ENCODE results near the gene ID1.
"Not testable (repeated sequence)": the region's sequence is repeated elsewhere in the genome, so short reads cannot be mapped to it uniquely, and the experiment has no call there.

Gene ID1

DNA sequence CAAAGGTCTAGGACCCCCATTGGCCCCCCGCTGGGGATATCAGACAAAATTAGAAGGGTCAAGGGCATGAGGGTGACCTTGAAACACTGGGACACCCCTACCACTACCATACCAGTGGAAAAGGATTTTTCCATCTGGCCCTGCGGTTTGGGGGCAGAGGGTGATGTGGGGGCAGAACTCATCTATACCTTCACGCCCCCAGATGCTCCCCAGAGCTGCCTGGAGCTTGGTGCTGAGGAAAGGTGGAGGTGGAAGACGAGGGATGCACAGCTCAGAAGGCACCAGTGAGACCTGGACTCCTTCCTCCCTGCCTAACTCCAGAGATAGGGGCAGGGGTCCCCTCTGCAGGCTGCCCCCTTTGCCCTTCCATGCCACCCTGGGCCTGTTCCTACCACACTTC is 33.7 kb downstream of the ID1 start:
- DNase-seq, result no peak

DNA sequence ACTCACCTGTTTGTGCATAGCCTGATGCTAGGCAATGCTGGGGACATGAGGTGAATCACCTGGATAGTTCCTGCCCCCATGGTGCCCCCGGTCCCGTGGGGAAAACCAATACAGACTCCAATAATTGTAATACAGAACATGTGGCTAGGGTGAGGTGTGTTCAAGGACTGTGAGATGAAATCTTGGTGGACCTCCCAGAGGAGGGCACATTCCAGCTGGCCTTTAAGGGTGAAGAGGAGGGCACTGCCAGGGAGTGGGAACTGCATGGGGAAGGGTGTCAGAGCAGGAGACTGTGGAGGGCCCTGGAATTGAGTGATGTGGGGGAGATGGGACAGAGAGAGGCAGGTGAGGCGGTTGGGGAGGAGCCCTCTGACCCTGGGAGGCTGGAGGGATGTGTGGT is 35.2 kb downstream of the ID1 start:
- no peak for DNase-seq

DNA sequence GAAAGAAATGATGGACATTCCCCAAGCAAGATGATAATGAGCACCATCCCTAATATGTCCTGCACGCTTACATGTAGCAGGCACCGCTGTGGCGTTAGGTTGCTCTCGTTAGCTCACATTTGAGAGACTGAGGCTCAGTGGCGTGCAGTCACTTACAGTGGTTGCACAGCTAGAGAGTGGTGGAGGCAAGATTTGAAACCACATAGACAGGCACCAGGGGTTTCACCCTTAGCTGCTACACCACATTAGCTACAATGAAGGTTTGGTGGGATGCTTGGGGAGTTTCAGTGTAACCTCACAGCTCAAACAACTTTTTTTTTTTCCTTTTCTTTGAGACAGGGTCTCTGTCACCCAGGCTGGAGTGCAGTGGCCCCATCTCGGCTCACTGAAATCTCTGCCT is 36.3 kb downstream of the ID1 start:
- DNase-seq, result no peak

DNA sequence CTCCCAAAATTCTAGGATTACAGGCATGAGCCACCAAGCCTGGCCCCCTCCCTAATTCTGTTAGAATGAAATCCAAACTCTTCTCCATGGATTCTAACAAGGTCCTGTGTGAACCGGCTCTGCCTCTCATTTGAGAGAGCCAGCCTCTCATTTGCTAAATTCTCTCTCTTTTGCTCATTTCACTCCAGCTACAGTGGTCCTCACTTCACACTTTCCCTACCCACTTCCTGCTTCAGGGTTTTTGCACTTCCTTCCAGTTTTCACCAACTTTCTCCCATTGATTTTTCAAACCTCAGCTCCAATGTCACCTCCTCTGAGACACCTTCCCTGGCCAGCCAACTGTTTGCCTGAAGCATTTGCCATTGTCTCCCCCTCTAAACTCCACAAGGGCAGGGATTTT is 37.7 kb downstream of the ID1 start:
- no peak for DNase-seq

DNA sequence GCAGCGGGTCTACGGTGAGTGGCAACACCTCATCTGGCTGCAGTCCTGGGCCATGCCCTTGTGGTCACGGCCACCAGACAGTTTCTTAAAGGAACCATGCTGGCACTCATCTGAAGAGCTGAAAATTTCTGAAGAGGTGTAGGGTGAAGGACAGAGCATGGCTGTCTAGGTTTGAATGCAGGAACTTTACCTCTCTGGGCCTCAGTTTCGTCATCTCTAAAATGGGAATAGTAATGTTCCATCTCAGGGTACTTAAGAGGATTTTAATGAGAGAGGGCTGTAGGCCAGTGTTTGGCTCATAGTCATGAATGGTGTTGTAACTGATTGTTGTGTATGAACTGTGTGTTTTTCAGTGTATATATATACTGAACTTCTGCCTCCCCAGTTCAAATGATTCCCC is 38.4 kb downstream of the ID1 start:
- no peak for DNase-seq

DNA sequence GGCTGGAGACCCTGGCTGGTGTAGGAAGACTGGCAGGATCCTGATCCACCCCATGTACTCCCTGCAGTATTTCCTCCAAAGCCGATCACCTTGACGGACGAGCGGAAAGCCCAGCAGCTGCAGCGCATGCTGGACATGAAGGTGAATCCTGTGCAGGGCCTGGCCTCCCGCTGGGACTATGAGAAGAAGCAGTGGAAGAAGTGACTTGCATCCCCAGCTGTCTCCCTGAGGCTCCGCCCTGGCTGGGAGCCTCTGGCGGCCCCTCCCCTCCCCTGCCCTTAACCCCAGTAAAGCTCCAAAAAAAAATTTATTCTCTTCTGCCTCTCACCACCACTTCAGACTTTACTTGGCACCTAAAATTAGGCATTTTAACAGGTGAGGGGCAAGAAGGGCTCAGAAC is 39.6 kb downstream of the ID1 start:
- DNase-seq, result no peak

DNA sequence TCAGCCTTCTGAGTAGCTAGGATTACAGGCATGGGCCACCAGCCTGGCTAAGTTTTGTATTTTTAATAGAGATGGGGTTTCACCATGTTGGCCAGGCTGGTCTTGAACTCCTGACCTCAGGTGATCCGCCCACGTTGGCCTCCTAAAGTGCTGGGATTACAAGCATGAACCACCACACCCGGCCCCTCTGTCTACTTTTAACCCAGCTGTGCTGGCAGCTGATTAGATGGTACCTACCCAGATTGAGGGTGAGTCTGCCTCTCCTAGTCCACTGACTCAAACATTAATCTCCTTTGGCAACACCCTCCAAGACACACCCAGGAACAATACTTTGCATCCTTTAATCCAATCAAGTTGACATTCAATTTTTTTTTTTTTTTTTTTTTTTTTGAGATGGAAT is 43.0 kb downstream of the ID1 start:
- not testable (repeated sequence) for DNase-seq

DNA sequence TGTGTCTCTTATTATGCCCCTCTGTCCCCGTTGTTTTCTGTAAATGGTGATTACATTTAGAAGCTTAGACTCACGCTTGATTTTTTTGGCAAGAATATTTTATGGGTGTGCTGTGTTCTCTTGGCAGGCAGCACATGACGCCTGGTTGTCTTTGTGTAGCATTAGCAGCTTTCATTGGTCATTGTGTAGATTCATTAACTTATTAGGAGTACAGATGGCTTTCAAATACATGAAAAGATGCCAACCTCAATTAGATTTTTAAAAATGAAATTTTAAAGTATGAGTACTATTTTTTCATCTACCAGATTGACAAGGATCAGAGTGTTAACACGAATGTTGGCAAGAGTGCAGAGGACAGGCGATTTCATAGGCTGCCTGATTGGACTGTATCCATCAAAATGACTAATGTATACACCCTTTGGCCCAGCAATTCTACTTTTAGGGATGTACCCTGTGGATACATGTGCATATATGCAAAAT is 47.9 kb downstream of the ID1 start:
- no peak for DNase-seq

DNA sequence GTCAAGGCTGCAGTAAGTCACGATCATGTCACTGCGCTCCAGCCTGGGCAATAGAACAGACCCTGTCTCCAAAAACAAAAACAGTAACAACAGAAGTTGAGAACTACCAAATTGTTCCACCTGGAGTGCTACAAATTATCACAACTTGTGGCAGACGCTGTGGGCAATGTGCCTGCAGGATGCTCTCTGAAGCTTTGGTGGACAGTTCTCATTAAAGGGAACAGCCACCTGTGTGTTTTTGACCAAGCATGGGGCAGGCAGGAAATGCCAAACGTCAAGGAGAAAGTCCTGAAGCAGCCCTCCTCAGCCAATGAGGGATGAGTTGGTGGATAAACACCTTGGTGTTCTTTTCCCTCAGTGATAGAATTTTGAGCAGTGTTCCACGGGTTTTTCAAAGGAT is 48.5 kb downstream of the ID1 start:
- DNase-seq, result no peak

DNA sequence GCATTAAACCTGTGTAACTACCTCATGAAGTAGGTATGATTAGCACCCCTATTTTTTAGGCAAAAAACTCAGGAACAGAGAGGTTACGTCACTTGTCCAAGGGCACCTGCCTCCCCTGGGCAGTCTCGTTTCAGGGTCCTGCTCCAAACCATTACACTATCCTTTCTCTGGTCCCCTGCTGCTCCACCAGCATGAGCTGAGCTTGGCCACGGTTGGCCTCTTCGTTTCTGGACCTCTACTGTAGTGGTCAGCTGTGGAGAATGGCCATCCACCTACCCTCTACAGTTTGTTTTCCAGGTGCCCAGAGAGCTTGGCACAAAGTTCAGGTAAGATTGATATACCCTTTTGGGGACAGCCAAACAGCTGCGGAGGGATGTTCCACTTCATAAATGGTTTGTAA is 49.4 kb downstream of the ID1 start:
- no peak for DNase-seq

Measured in GDM1 (cell line).